Measurements from ENCODE around the gene ANTXR1. TPM values are rescaled to one million over a fixed set of nuclear protein-coding genes. Genes with fewer than 3 reads are reported as not detected.

Gene ANTXR1
- total RNA-seq, 1 experiment from 2014 or later = 48.3 TPM

DNA sequence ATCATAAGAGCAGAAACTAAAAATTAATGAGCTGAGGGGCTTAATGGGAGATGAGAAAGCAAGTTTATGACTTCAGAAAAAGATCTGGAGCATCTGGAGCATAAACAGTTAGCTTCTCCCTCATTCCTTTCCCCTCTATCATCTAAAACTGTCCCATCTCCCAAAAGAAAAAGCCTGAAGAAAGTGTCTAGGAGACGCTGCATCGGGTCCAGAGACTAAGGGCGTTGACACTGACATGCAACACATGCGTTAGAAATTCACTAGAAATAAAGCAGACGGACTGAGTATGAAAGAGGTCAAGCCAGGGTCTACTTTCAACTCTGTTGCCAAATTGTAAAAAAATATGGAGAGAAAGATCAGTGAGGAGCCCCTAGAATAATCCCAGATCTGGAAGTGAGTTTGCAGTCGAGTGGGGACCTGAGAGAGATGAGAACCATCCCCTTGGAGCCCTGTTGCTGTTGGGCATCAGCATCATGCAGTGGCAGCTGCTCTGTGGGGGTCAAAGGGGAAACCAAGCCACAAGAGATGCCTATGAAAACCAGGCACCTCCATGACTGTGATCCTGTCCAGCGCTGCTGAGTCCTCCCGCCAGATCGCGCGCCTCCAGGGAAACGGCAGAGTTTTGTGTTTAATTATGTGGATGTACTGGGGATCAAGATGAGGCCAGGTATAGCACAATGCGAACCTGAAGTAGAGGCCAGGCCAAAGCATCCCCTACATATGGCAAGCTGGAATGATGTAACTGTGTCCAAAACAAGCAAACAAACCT lies 13.9 kb downstream of the ANTXR1 start:
- no peak for DNase-seq
- no peak overlapping the region for H3K27ac ChIP-seq
- peaks cover 8% of the 10 kb centered on the region; the same call in 1 of the 2 replicates for H3K4me1 ChIP-seq (replicated peaks; ENCODE audit: insufficient read depth)
- H3K9me2 ChIP-seq (ENCODE audit: insufficient read depth) = no peaks in the 10 kb centered on the region
- H4K20me1 ChIP-seq (ENCODE audit: insufficient read depth) = no peaks in the 10 kb centered on the region
- no peaks in the 10 kb centered on the region for H3K9me3 ChIP-seq (ENCODE audit: insufficient read depth, low read depth)
- H3F3A ChIP-seq (ENCODE audit: insufficient read depth, low read depth) = no peaks in the 10 kb centered on the region
- H3K4me2 ChIP-seq = no peak overlapping the region
- no TSS peak for BruUV-seq (replicated peaks)
- H3K4me3 ChIP-seq = no peak overlapping the region
- ChIA-PET CTCF (no interaction called here), POLR2A (ENCODE audit: unreplicated experiment) (no interaction called here)
- H3K79me2 ChIP-seq (ENCODE audit: low read depth) = peaks cover 6% of the 10 kb centered on the region; the same call in 1 of the 2 replicates
- intact Hi-C loops (cut with micrococcal nuclease; ENCODE audit: unreplicated experiment) = loop anchor here (1.0 kb wide), 1 partner anchor 280 kb away; no protein-coding TSS in a partner anchor
- no peak overlapping the region for H2AFZ ChIP-seq
- H3K27me3 ChIP-seq (ENCODE audit: insufficient read depth, low read depth) = no peaks in the 10 kb centered on the region
- TF ChIP-seq, protein P1, sequence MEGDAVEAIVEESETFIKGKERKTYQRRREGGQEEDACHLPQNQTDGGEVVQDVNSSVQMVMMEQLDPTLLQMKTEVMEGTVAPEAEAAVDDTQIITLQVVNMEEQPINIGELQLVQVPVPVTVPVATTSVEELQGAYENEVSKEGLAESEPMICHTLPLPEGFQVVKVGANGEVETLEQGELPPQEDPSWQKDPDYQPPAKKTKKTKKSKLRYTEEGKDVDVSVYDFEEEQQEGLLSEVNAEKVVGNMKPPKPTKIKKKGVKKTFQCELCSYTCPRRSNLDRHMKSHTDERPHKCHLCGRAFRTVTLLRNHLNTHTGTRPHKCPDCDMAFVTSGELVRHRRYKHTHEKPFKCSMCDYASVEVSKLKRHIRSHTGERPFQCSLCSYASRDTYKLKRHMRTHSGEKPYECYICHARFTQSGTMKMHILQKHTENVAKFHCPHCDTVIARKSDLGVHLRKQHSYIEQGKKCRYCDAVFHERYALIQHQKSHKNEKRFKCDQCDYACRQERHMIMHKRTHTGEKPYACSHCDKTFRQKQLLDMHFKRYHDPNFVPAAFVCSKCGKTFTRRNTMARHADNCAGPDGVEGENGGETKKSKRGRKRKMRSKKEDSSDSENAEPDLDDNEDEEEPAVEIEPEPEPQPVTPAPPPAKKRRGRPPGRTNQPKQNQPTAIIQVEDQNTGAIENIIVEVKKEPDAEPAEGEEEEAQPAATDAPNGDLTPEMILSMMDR (conservative IDR thresholded peaks at IDR 0.05) = no peak
- TF ChIP-seq EZH2 (IDR thresholded peaks at IDR 0.05; ENCODE audit: low read depth) = no peak
- H3K36me3 ChIP-seq (ENCODE audit: low read depth) = no peaks in the 10 kb centered on the region

DNA sequence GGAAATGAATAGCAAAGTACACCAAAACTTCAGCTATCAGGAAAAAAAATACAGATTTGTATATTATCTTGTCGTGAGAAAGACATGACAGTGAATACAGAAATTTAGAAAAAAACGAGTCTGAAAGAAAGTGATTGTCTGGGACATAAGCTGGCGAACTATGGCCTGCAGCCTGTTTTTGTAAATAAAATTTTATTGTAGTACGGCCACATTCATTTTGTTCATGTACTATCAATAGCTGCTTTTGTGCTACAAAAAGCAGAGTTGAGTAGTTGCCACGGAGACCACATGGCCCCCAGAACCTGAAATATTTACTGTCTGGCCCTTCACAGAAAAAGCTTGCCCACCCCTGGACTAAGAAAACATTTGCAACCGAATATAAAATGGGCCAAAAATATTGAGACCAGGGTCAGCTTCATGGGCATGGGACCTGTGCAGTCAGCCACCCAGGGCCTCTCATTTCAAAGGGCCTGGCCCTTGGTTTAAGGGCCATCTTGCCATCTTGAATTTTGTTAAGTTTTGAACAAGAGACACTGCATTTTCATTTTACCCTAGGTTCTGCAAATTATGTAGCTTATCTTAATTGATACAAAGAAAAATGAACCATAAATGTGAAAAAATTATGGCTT lies 17.9 kb downstream of the ANTXR1 start:
- Histone ChIP-seq H3K27me3 (ENCODE audit: insufficient read depth, low read depth) (no peaks in the 10 kb centered on the region), H3K9me2 (ENCODE audit: insufficient read depth) (no peaks in the 10 kb centered on the region), H3K4me3 (no peak overlapping the region), H3K9me3 (ENCODE audit: insufficient read depth, low read depth) (no peaks in the 10 kb centered on the region), H3F3A (ENCODE audit: insufficient read depth, low read depth) (no peaks in the 10 kb centered on the region), H3K27ac (no peak overlapping the region), H3K36me3 (ENCODE audit: low read depth) (no peaks in the 10 kb centered on the region), H4K20me1 (ENCODE audit: insufficient read depth) (no peaks in the 10 kb centered on the region), H3K79me2 (ENCODE audit: low read depth) (no peaks in the 10 kb centered on the region), H2AFZ (no peak overlapping the region), H3K4me2 (no peak overlapping the region), H3K4me1 (replicated peaks; ENCODE audit: insufficient read depth) (no peaks in the 10 kb centered on the region)
- DNase-seq = no peak
- TF ChIP-seq, protein P1 (conservative IDR thresholded peaks at IDR 0.05) = no peak
- no peak for TF ChIP-seq EZH2 (IDR thresholded peaks at IDR 0.05; ENCODE audit: low read depth)
- ChIA-PET POLR2A (ENCODE audit: unreplicated experiment) (no interaction called here), CTCF (no interaction called here)
- BruUV-seq (replicated peaks) = no TSS peak
- intact Hi-C loops (cut with micrococcal nuclease; ENCODE audit: unreplicated experiment) = no loop called here

DNA sequence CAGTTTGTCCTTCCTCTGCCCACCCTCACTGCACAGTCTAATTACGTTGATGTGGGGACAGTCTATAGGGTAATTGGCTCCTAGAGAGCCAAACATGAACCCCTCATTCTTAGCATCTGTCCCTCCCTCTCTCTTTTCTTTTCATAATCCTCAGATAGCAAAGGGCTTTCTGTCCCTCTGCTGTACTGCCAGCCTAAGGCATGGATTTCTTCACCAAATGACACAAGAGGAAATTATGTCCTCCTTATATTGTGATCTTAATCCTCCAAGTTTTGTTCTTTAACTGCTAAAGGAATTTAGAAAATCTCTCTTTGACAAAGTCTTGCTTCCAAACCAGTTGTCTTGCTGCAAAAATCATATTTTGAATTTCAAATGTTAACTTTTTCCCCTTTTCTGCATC lies 18.5 kb downstream of the ANTXR1 start:
- no peak for TF ChIP-seq EZH2 (IDR thresholded peaks at IDR 0.05; ENCODE audit: low read depth)
- TF ChIP-seq, protein P1 (conservative IDR thresholded peaks at IDR 0.05) = no peak

More for the DNA sequence above, 18.5 kb downstream of the ANTXR1 start:
- H3K27me3 ChIP-seq (ENCODE audit: insufficient read depth, low read depth) = no peaks in the 10 kb centered on the region
- no peak overlapping the region for H3K27ac ChIP-seq
- H4K20me1 ChIP-seq (ENCODE audit: insufficient read depth) = no peaks in the 10 kb centered on the region
- DNase-seq = no peak
- H3K9me3 ChIP-seq (ENCODE audit: insufficient read depth, low read depth) = no peaks in the 10 kb centered on the region
- H3K36me3 ChIP-seq (ENCODE audit: low read depth) = no peaks in the 10 kb centered on the region
- H3F3A ChIP-seq (ENCODE audit: insufficient read depth, low read depth) = no peaks in the 10 kb centered on the region
- no peak overlapping the region for H3K4me3 ChIP-seq
- H3K9me2 ChIP-seq (ENCODE audit: insufficient read depth) = no peaks in the 10 kb centered on the region
- ChIA-PET POLR2A (ENCODE audit: unreplicated experiment) (no interaction called here), CTCF (no interaction called here)
- intact Hi-C loops (cut with micrococcal nuclease; ENCODE audit: unreplicated experiment) = no loop called here
- H2AFZ ChIP-seq = no peak overlapping the region
- no TSS peak for BruUV-seq (replicated peaks)
- no peak overlapping the region for H3K4me2 ChIP-seq
- no peaks in the 10 kb centered on the region for H3K4me1 ChIP-seq (replicated peaks; ENCODE audit: insufficient read depth)
- H3K79me2 ChIP-seq (ENCODE audit: low read depth) = no peaks in the 10 kb centered on the region
